NCI-H146 treated with DMSO at 0.1 percent for 48 hours (cell line): ENCODE results near the gene ARHGEF28.

ENCODE experiments used
- DNase-seq: peaks from one replicate; lab custom pipeline; 2025; ENCODE audit not compliant: unreplicated experiment; lab: John Stamatoyannopoulos, UW

The ARHGEF28 gene

DNA sequence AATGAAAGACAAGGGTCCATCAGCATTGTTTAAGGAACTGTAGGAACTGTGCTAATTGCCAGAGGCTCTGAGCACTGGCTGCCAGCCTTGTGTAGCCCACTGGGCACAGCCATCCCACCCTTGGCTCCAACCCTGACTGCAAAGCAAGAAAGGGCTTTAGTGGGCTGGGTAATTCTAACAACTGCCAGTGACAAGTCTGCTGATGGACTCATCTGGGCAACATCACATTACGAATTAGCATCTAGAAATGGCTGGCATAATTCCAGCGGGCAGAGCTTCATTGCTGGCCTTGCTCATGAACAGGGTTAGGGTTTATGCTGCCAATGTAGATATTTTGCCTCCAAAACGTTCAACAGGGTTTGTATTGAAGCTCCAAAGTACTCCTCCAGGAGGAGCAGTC is 326.9 kb downstream of the ARHGEF28 start:
- no peak for DNase-seq

DNA sequence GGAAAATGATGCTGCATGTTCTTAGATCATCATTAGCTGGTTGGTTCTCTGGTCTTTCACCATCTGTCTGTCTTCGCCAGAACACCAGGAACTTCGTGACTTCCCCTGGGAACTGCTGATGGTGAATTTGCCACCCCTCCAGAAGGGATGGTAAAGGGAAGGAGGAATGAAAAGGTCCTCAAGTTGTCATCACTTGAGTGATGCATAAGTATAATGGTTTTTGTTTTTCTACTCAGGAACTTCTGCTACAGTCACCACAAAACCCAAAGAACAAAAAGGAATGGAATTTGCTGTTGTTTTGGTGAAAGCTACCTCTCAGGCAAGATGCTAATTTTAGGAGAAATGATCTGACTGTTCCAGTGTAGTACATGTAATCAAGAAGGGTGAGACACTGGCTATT is 328.4 kb downstream of the ARHGEF28 start:
- DNase-seq, result no peak

DNA sequence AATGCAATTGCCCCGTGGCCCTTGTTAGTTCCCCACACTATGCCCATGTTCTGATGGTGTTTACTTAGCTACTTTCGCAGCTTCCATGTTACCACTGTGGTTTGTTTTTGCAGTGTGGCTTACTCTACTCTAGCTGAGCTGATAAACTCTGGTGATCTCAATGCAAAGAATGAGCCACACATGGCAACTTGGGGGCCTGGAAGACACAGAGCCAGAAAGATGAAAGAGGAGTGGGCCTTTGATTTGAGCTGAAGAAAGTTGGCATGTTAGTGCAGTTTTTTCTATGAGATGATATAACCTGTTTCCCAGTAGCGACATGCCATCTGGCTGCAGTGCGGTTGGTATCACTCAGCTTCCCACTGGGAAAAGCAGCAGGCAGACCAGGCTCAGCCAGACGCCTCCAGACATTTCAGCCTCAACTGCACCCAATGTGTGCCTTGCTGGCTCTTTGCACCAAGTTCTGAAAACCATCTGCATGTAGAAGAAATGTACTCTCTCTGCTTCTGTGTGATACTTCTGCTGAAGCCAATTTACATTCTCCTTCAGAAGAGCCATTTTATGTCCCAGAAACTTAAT is 329.4 kb downstream of the ARHGEF28 start:
- DNase-seq, result no peak

DNA sequence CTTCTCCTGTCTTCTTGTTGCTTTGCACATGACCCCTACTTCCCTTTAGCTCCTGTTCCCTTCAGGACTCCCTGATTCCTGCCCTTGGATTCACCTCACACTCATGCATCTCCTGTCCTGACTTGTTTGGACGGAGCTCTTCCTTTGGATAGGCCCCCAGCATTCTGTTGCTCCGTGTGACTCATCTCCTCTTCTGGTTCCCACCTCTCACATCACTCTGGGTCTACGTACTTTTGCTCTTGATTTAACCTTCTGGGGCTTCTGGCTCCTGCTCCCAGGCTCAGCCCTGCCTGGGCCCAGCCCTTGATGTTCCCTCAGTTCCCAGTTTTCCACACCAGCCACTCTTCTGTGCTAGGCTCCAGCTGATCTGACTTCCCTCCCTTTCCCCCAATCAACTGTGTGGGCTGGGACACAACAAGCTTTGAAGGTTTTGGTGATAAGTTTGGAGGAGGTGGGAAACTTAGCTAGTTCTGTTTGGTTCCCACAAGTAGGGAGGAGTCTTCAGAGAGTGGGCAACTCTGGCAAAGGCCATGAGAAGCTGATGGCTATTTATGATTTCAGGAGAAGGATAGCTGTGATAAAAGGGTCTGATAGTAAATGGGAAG is 331.5 kb downstream of the ARHGEF28 start:
- DNase-seq, result no peak

DNA sequence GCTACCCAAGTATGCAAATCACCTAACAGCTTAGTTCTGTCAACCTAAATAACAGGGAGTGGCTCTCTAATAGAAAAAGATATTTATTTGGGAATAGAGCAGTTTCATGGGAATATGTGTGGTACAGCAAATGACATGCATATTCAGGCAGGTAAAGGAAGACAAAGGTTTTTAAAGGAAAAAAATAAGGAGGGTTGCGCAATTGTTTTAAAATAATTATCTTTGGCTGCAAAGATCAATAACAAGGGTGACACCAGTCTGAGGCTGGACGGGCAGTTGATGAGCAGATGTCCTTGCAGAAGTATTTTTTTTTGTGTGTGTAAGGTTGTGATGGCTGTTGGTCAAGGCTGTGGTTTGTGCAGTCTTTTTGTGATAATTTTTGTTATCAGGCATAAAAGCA is 332.0 kb downstream of the ARHGEF28 start:
- no peak for DNase-seq

DNA sequence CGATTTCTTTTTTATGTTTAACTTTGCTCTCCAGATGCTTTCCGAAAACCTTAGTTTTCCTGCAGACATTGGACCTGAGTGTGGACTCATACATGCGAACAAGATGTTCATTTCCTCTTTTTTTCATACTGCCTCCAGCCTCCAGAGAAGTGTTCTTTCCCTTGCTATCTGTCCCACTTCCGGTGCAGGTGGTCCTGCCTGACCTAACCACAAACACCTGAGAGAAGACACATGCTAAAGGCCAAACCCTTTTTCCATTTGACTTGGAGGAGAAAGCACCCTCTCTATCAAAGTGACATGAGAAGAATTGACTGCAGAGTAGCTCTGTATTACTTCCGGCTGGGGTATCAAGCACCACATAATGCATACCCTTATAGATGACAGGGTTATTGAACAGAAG is 334.0 kb downstream of the ARHGEF28 start:
- DNase-seq, result no peak

DNA sequence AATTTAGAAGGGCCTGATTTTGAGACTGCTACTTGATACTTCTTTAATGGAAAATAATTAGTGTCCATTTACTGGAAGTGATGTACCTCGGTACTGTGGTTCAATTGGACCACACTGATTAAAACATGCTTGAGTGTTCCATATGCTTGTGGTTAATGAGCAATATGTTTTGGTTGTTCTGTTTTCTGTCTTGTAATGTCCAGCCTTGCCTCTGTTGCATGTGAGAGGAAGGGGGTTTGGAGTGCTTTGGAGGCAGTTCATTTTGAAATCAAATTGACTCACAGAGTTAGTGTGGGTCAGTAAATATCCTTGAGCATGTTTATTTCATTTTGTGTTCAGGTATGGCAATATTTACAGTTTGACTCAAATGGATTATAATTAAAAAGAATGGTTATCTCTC is 334.4 kb downstream of the ARHGEF28 start:
- DNase-seq, result no peak

DNA sequence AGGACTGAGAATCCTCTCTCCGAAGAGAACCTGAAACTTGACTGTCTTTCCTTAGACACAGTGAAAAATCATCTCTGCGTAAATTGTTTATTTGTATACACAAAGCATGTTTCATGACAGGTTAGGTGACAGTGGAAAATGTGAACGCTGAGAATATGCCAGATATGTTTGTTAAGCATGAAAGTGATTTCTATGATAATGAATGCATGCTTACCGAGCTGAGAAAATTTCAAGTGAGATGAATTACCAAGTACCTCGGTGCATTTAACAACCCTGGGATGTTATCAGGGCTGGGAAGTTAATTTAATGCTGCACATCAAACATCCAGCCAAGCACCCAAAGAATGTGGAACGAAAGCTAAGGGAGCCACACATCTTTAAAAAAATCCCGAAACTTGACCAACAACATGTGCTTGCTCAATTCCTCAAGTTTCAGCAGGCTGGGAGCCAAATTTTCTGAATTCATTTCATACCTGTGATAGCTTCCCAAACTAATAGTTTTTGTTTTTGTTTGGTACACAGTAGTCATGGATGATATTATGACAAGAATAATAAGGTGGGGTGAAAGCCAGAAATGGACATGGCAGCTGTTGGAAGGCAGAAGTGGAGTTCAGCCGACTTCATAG is 336.9 kb downstream of the ARHGEF28 start:
- DNase-seq, result no peak

DNA sequence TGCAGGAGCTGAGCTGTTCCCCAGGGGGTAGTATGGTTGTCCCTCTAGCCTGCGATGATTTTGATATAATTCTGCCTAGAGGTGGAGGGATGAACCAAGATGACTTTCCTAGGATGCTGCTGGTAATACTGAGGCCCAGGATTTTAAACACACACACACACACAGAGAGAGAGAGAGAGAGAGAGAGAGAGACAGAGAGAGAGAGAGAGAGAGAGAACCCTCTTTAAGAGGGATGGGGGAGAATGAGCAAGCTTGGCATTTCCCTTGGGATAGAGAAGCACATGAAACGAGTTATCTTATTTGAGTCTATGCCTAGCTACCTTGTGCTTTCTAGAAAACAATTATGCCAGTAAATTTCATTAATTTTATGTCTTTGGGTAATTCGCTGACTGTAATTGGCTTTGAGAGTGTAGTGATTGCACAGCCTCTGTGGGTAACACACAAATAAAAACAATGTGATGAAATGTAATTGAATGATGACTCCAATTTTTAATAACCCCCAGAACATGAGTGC is 338.4 kb downstream of the ARHGEF28 start:
- DNase-seq, result no peak

DNA sequence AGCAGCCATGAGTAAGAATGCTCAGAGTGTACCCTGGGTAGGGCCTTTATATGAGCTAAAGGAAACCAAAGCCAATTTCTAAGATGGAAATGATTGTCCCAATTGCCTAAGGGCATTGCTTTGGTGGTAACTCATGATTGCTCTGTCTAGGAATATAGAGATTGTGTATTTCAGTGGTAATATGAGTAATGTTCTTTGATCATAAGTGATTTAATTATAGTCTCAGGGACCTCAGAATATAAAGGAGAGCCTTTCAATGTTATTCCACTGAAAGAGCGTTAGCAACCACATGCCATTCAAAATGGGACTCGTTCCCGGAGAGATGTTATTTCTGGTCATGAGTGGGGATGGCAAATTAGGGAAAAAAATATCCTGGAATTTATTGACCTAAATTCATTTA is 340.5 kb downstream of the ARHGEF28 start:
- peak; percentile 49 for DNase-seq

DNA sequence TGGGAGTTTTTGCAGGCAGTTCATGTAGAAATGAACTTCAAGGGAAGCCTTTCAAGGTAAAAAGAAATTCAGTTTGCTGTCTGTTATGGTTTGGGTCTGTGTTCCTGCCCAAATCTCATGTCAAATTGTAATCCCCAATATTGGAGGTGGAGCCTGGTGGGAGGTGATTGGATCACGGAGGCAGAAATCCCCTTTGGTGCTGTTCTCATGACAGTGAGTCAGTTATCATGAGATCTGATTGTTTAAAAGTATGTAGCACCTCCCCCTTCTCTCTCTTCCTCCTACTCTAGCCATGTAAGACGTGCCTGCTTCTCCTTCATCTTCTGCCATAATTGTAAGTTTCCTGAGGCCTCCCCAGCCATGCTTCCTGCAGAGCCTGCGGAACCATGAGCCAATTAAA is 341.4 kb downstream of the ARHGEF28 start:
- no peak for DNase-seq

DNA sequence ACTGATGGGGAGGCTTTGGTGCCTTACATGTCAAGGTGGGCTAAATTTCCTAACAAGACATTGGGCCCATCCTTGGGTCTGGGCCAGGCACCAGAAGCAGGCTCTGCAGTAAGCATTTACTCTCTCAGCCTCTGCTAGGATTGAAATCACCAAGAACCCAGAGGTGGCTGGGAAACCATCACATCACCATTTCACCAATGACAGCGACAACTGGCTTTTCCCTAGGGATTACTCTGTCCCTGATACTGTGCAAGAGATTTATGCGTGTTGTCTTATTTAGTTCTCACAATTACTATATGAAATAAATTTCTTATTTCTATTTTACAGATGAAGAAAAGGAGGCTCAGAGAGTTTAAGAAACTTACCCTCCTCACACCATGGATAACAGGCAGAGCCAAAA is 342.2 kb downstream of the ARHGEF28 start:
- no peak for DNase-seq

DNA sequence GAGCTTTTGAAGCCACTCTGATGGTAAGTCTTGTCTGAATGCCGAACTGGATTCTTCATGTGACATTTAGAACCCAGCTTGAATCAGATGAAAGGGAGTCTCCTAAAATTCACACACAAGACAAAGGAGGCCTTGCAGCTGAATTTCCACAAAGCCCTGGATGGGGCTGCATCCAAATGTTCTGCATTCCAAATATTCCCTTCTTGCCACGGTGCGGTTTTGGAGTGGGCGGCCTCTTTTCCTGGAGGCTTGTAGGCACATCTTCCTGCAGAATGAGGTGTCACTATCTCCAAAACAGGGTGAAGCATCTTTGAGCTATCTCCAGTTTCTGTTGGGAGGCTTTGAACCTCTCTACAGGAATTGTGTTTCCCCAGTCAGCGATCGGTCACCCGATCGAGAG is 342.7 kb downstream of the ARHGEF28 start:
- no peak for DNase-seq

DNA sequence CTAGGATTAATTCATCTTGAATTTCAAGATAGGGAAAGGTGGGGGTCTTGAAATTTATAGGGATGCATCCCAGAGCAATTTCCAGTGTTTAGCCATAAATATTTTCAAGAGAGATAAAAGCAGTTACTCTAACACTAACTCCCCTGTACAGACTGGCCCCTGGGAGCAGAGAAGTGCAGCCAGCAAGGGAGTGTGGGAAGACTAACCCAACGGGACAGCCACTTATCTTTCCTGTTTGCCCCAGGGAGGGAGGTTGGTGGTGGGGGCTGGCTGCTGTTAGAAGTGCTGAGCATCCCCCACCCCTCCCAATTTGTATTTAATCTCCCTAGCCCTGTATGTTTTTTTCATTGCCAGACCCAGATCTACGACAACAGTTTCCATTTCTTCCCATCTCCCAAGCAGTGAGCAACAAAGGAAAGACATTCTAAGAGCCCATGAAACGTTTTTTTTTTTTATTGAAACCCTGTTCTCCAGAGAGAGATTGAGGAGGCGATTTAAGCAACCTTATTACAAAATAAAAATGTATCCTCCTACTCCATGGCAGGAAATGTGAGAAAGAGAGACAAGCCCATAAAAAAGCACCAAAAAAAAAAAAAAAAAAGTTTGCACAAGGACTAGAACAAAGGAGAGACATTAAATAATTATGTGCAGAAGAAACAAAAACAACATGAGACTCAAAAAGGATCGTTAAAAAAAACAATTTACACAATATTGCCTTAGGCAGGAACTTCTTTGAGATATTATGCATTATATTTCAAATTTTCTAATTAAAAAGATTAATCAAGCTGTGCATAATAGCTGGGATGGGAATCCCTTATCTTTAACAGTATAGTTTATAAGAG is 343.4 kb downstream of the ARHGEF28 start:
- DNase-seq, result peak; percentile 79

DNA sequence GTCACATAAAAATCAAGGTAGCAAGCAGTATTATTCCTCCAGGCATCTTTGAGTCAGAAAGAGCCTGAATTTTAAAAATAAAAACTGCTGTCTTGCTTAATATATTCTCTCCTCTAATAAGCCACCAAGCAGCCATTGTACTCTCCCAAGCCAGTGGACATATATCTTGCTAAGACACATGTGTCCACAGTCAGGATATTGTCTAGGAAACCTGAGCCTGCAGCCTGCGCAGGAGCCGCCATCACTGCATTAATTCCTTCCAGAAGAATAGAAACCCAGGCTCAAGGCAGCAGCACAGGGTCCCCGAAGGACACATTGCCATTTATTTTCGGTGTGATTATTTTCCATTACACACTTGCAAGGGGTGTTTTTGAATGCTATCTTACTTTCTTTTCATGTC is 345.3 kb downstream of the ARHGEF28 start:
- no peak for DNase-seq

DNA sequence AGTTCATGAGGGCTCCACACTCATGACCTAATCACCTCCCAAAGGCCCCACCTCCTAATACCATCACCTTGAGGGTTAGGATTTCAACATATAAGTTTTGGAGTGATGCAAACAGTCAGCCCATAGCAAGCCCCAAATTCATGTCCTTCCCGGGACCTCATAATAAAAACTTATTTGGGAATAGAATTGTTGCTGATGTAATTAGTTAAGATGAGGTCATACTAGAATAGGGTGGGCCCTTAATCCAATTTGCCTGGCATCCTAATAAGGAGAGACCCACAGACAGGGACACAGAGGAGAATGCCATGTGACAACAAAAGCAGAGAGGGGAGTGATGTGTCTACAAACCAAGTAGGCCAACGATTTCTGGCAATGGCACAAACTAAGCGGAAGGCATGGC is 347.1 kb downstream of the ARHGEF28 start:
- no peak for DNase-seq

DNA sequence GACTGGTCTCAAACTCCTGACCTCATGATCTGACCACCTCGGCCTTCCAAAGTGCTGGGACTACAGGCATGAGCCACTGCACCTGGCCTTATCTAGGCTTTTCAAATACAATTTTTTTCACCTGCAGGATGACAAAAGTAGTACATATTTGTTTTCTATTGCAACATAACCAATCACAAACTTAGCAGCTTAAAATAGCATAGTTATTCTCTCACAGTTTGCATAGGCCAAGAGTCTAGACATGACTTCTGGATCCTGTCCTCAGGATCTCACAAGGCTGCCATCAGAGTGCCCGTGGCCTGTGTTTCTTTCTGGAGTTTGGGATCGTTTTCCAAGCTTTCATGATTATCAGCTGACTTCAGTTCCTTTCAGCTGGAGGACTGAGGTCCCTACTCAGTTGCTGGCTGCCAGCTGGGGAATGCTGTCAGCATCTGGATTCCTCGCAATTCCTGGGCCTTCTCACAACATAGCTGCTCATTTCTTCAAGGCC is 348.9 kb downstream of the ARHGEF28 start:
- no peak for DNase-seq

DNA sequence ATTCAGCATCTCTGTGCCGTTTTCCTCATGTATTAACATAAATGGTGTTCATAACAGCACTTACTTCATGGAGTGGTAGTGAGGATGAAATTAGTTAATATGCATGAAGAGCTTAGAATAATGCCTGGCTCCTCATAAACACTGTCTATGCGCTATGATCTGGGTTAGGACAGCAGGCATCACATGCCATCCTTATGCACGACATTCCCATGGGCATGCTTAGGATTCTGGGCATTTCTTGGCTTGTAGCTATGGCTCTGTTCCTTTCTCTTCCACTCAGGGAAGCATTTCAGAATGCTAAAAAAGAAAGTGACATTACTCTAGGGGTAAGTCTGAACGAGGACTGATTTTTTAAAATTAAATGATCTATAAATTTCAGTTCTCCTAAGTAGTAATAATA is 349.8 kb downstream of the ARHGEF28 start:
- no peak for DNase-seq

DNA sequence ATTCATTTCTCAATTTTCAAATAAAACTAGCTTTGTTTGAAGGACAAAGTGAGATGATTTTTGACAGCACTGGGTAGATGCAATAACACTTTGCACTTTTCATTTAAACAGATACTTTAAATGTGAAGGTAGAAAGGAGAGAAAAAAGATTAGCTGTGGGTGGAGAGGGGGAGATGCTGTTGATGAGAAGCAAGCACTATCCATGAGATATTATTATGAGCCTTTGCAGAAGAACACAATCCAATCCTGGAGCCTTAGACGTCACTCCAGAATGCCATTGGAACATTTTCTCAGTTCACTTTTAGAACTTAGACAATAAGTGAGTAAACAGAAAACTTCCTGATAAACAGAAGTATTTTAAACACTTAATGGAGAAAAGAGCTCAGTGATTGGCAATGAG is 351.1 kb downstream of the ARHGEF28 start:
- DNase-seq, result no peak

DNA sequence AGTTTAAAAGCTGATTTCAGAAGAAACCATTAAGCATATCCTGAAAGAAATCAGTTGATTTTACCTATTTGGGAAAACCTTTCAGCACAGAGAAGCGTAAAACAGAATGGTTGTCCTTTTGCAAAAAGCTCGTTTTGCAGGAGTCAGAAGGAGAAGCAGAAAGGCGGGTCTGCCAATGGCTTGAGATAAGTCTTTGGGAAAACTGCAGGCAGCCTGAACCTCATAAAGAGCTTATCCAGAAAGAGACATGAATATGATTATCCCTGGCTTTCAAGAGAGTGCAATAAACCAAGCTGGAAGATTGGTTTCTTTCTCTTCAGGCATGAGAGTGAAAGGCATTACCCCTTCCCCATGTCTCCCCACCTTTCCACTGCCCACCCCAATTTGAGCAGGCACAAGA is 353.3 kb downstream of the ARHGEF28 start:
- DNase-seq, result no peak

DNA sequence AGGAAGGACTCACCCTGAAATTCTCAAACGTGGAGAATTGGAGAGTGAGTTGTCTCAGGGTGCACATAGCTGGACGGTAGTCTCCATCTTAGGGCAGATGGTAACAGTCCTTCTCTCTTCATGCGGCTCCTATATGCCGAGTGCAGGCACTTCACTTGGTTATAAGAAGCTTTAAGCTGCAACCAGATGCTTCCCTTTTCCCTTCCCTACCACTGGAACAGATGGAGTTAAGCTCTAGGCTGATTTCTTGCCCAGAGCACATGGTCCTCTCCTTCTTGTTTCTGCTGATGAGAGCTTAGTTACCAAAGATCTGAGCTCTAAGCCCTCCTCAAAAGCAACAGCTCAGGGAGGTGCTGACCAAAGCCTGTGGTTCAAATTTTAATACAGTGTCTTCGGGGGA is 355.7 kb downstream of the ARHGEF28 start:
- no peak for DNase-seq

DNA sequence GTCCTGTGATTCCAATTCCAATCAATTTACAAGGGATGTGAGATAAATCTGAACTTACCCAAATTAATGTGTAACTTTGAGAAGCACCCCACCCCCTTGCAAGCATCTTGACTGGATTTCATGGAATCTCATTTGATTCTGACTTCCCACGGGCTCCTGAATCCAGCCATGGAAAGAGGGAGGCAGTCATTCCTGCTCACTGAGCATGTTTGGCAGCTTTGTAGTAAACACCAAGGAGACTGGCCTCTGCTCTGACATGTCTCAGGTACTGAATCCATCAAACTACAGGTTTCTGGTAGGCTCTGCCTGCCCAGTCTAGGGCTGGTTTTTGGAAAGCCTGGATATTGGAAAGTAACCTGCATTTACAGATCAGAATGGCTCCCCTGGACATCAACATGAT is 357.6 kb downstream of the ARHGEF28 start:
- DNase-seq, result no peak
